GM18511 (cell line): ENCODE results near the gene PBX3.
"Not testable (repeated sequence)": the region's sequence is repeated elsewhere in the genome, so short reads cannot be mapped to it uniquely, and the experiment has no call there.

Experiments
- ATAC-seq: cut with Tn5 transposase; IDR thresholded peaks from one replicate; pipeline ENCODE4 v1.9.1; 2021; ENCODE audit warnings: mild to moderate bottlenecking, moderate library complexity; ENCODE audit not compliant: unreplicated experiment

PBX3 gene

DNA sequence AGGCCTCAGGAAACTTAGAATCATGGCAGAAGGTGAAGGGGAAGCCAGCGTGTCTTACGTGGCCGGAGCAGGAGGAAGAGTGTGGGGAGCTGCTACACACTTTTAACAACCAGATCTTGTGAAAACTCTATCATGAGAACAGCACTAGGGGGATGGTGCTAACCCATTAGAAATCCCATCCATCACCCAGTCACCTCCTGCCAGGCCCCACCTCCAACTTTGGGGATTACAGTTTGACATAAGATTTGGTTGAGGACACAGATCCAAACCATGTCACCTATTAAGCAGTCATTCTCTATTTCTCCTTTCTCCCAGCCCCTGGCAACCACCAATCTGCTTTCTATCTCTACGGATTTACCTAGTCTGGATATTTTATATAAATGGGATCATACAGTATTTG lies 26.9 kb downstream of the PBX3 start:
- no peak for ATAC-seq

DNA sequence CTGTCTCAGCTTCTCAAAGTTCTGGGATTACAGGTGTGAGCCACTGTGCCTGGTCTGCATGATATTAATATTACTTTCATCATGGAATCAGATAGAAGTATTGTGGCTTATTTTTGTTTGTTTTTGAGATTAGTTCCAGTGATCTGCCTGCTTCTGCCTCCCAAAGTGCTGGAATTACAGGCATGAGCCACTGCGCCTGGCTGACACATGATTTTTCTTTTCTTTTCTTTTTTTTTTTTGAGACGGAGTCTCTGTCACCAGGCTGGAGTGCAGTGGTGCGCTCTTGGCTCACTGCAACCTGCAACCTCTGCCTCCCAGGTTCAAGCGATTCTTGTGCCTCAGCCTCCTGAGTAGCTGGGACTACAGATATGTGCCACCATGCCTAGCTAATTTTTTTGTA lies 29.6 kb downstream of the PBX3 start:
- not testable (repeated sequence) for ATAC-seq

DNA sequence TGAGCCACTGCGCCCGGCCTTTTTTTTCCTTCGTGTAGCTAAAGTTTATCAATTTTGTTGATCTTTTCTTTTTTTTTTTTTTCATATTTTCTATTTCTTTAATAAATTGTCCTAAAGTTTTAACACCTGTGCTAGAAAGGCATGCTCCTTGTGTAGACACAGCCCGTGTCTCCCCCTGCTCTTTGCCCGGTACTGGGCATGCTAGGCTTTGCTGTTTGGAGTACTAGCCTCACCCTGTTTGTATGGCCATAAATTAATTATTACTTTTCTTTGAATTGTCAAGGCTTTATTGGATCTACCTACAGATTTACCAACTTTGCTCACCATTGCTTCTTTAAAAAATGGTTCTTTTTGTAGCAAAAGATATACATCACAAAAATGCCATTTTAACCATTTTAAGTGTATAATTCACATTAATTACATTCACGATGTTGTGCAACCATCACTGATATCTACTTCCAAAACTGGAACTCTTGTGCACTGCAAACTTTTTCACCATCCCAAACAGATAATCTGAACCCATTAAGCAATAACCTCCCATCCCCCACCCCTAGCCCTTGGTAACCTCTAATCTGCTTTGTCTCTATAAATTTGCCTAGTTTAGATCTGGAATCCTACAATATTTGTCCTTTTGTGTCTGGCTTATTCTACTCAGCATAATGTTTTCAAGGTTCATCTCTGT lies 31.5 kb downstream of the PBX3 start:
- not testable (repeated sequence) for ATAC-seq

DNA sequence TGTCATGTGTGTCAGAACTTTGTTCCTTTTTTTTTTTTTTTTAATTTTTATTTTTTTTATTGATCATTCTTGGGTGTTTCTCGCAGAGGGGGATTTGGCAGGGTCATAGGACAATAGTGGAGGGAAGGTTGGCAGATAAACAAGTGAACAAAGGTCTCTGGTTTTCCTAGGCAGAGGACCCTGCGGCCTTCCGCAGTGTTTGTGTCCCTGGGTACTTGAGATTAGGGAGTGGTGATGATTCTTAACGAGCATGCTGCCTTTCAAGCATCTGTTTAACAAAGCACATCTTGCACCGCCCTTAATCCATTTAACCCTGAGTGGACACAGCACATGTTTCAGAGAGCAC lies 32.0 kb downstream of the PBX3 start:
- ATAC-seq: not testable (repeated sequence)

DNA sequence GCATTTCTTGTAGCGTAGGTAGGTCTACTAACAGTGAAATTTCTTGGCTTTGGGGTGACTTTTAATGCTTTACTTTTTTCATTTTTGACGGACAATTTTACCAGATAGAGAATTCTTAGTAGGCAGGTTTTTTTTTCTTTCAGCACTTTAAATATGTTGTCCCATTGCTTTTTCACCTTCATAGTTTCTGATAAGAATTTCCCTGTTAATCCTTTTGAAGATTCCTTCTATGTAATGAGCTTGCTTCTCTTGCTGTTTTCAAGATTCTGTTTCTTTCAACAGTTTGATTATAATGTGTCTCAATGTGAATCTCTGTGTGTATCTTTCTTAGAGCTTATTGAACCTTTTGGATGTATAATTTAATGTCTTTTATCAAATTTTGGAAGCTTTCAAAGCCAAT lies 35.5 kb downstream of the PBX3 start:
- ATAC-seq: no peak

DNA sequence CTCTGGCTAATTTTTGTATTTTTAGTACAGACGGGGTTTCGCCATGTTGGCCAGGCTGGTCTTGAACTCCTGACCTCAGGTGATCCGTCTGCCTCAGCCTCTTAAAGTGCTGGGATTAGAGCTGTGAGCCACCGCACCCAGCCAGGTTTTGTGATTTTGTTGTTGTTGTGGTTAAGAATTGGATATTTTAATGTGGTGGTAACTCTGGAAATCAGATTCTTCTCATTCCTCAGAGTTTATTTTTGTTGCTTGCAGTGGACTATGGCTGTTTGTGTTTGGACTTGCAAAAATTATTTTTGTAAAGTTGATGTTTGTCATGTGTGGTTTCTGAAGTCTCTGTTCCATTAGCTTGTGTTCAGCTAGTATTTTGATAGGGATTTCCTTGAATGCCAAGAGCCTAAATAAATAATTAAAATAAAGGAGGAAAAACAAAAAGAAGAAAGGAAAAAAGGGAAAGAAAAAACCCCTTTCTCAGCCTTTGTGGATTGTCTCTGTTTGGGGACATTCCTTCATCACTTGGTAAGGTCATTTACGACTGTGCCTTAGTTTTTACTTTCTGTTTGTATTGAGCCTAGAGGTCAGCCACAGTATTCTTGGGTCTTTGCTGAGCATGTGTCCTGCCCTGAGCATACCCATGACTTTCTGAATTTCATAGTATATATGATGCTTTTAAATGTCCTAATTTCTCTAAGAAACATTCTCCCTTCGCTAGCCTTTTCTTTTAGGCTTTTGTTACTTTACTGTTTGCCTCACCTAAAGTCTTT lies 37.3 kb downstream of the PBX3 start:
- no peak for ATAC-seq

DNA sequence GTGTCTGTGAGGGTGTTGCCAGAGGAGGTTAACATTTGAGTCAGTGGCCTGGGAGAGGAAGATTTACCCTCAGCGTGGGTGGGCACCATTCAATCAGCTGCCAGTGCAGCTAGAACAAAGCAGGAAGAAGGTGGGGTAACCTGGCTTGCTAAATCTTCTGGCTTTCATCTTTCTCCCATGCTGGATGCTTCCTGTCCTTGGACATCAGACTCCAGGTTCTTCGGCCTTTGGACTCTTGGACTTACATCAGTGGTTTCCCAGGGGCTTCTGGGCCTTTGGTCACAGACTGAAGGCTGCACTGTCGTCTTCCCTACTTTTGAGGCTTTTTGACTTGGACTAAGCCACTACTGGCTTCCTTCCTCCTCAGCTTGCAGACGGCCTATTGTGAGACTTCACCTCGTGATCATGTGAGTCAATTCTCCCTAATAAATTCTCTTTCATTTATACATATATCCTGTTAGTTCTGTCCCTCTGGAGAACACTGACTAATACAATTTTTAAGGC lies 38.1 kb downstream of the PBX3 start:
- no peak for ATAC-seq

DNA sequence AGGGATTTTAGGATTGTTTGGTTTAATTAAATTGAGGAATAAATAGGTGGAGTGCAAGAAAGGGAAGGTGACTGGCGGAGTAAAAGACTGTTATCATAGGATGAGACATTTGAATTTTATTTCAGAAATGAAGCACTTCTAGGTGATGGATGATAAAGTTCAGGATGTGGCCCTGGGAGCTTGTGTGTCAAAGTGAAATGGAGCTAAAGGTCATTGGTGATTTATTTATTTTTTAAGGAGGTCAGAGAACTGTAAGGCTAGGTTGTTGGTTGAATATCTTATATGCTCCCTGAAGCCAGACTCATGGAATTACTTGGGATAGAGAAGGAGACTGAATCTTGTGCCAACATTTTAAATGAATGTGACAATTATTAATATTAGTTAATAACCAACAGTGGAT lies 40.5 kb downstream of the PBX3 start:
- no peak for ATAC-seq

DNA sequence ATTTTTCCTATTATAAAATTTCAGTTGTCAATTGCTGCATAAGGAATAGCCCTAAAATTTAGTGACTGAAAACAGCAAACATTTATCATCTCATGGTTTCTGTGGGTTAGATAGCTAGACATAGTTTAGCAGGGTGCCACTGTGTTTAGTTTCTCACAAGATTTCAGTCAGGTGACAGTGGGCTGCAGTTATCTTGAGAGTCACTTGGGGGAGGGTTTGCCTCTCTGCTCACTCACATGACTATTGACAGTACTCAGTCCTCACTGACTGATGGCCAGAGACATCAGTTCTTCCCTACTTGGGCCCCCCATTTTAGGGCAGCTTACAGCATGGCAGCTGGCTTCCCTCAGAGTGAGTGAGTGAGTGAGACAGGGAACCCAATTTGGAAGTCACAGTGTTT lies 42.0 kb downstream of the PBX3 start:
- no peak for ATAC-seq

DNA sequence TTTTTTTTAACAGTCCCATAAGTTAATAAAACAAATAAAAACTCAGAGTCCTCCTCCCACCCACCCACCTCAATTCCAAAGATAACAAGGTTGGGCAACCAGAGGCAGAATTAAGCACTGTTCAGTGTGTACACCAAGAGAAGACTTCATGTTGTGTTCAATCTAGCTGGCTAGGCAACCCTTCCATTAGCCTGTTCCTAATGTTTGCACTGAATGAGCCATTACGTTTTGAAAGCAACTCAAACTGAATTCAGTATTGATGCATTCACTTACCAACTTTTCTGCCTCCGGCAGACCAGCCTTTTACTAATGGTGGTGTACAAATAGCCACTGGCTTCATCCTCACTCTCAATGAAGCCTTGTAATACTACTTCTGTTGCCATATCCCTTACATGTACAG lies 47.5 kb downstream of the PBX3 start:
- ATAC-seq: no peak

DNA sequence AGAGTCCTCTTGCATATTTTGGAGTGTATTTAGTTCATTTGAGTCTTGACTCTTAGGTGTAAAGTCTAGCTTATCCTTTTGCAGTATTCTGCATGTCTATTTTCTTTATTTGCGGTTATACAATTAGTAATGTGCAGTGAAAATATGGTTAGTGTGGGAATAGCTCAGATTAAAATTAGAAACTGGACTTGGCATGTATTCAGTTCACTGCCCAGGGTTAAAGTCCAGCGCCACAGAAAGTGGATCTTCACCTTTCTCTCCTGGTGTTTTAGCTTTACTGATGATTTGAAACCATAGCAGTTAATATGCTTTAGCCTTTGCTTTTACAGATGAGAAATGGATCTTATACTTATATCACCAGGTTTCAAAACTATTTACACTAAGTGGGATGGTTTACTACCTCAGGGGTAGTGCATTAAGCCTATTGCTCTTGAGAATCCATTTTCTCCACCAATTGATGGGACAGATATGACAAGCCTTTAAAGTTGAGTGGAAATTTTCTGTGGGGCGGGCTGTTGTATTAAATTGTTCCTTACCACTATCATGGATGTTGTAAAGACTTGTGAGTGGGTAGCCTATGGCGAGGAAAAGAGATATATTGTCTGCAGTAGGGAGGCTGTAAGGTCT lies 48.9 kb downstream of the PBX3 start:
- no peak for ATAC-seq

DNA sequence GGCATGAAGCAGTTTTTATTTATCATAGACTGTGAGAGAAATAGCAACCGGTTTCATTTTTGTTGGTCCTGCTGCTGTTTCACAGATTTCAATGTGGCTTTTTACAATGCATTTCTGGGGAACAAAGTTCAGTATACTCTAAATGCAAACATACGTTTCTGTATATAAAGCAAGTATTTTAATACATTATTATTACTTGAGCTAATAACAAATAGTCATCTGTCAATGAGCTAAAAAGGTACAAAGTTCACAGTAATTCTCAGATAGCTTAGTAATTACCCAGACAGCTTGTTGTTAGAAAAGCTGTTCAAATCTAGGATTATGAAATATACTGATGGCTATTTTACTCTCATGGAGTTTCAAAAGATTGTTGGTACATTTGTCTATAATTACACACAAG lies 50.8 kb downstream of the PBX3 start:
- ATAC-seq: no peak

DNA sequence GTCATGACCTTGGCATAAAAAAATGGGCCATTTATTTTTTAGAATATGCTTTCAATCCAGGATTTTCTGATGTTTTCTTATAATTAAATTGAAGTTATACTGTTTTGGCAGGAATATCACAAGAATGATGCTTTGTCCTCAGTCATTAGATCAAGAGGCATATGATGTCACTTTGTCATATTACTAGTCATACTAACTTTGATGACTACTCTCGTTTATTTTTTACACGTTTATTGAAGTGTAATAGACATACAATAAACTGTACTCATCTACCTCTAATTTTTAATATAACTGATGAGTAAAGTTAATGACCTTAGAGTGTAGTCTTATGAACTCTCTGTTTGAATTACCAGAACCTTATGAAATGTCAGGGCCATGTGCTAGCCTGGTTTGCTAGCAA lies 56.4 kb downstream of the PBX3 start:
- ATAC-seq: no peak

DNA sequence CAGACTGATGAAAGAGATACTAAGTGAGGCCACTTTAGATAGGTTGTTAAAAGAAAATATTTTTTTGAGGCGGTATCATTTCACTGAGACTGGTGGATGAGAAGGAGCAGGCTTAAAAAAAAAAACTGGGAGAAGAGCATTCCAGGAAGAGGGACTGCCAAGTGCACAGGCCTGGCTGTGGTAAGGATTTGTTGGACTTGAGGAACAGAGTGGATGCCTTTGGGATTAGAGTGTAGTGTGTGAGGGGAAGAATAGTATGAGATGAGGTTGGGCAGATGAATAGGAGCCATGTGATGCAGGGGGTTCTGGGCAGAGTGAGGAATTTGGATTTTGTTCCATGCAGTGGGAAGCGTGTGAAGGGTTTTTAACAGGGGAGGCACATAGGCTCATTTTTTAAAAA lies 57.9 kb downstream of the PBX3 start:
- ATAC-seq: no peak

DNA sequence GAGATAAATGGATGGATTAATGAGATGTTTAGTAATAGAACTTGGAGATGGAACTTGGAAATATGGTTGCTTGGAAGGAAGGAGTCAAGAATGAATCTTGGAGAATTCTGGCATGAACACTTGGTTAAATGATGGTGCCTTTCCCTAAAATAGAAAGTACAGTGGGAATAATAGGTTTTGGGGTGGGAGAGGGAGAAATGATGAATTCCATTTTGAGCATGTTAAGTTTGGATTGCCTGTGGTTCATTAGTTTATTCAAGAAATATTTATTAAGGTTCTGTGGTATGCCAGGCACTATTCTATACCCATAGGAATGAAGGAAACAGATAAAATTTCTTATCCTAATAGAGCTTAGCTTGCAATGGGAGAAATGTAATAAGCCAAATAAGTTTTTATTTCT lies 58.4 kb downstream of the PBX3 start:
- ATAC-seq: no peak

DNA sequence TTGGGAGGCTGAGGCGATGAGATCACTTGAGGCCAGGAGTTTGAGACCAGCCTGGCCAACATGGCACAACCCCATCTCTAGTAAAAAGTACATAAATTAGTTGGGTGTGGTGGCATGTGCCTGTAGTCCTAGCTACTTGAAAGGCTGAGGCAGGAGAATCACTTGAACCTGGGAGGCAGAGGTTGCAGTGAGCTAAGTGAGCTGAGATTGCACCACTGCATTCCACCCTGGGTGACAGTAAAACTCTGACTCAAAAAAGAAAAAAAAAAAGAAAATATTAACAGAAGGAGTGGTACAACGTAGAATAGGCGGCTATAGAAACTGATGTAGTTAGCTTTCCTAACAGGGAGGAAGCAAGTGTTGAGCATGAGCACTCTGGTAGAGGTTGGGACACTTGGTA lies 59.9 kb downstream of the PBX3 start:
- no peak for ATAC-seq

DNA sequence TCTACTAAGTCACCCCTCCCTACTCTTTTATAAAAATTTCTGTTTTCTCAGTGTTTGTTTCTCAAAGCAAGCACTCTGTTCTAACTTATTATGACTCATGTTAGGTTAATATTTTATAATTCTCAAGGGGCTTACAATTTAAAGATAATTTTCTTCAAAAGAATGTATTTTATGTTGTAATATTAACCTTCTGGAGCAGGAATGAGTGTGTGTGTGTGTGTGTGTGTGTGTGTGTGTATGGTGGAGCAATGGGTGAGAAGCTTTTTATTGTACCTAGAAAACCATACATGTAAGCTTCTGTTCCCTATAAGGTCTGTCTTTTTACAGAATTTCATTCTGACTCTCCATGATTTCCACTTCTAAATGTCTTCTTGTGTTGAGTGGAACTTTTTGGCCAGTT lies 63.0 kb downstream of the PBX3 start:
- ATAC-seq: no peak

DNA sequence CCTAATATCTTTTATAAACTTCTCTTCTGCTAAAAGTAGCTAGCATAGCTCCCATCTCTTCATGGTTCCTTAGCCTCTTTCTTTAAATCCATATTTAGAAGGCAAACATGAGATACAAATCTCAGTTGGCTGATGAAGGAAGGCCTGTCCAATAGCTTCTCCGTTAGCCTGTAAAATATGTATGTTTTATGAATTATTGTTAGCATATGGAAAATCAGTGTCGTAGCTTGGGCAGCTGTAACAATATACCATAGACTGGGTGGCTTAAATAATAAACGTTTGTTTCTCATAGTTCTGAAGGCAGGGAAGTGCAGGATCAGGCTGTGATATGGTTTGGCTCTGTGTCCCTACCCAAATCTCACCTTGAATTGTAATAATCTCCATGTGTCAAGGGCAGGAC lies 63.8 kb downstream of the PBX3 start:
- no peak for ATAC-seq

DNA sequence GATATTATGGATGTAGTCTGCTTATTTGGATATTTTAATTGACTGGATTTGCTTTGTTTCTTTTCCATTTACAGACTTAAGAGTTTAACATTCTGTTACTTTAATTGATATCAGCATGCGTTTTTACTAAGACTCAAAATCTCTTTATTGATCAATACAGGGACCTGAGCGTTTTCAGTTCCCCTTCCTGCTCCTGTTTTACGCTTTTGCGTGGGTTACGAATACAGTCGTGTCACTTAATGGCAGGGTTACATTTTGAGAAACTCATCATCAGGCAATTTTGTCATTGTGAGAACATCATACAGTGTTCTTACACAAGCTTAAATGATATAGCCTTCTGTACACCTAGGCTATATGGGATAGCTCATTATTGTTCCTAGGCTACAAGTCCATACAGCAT lies 65.2 kb downstream of the PBX3 start:
- ATAC-seq: peak; percentile 46

DNA sequence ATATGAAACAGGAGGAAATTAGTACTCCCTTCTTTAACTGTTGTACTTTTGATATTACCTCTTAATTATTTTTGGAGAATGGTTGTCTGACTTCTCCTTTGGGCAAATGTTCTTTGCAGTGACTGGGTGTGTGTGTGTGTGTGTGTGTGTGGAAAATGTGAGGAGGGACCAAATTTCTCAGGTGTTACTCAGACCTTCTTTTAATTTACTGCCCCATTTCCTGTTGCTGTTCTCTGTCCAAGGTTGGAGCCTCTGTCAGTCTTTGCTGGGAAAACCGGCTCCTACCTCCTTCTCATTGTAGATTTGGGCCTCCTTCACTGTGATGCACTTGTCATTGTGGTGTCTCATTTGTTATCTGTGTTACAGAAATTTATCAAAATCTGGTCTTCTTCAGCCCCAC lies 68.4 kb downstream of the PBX3 start:
- ATAC-seq: no peak

DNA sequence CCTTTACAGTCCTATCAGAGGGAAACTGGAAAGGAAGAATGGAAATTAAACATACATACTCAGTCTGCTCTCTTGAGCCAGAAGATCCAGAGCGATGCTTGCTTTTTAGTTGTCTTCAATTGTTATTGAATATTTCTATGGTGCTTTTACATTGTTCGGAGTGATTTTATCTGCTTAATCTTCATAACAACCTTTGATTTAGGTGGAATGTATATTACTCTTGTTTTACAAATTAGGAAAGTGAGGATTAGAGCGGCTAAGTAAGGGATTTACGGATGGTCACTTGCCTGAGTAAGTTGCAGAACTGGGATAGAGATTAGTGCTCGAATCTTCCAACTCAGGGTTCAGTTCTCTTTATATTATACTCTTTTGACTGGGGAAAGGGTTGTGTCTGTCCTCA lies 69.1 kb downstream of the PBX3 start:
- ATAC-seq: no peak

DNA sequence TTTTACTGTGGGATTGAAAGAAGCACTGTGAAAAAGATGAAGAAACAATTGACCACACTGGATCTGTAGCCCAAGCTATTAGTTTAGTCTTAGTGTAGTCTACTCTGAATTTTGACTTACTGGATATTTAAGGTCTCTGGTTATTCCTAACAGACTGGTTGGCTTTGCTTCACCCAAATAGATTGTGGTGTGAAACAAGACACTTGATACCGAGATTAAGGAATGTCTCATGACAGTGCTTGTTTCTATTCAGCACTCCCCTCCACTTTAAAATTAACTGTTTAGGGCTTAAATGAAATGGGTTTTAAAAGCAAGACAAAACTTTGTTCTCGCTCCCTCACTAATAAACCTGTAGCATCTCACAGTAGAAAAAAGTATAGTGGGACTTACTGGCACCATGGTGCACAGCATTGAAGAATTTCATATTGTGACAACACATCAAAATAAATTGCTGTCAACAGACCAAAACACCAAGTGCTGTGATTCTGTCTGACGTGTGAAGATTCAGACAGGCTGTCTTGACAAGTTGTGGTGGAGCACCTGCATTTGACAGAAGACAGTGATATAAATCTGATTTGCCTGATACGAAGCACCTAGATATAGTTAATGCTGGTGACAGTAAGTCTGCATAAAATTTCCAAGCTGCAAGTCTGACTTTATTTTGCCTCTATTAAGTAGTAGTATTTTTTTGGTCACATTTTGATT lies 73.1 kb downstream of the PBX3 start:
- ATAC-seq: no peak
